Breast epithelium (tissue), 4 donors: ENCODE data around the gene TBX15. TPM values are rescaled to one million over a fixed set of nuclear protein-coding genes. Genes with fewer than 3 reads are reported as not detected.

Experiments
- DNase-seq, 2 donors: peaks; one replicate each; pipeline ENCODE4 v3.0.0-alpha.2; 2019; ENCODE audit warnings: low spot score in 2 of 2
- H3K27ac ChIP-seq, 2 donors: fragments of 200-600 bp; sonication (generic) in 1 of 2; one replicate each; pipeline ENCODE4 v1.5.1; 2016 to 2019; ENCODE audit warnings: mild to moderate bottlenecking in 1 of 2
- H3K27me3 ChIP-seq, 2 donors: fragments of 200-600 bp; sonication (generic) in 1 of 2; one replicate each; pipeline versions ENCODE4 v1.5.1 to v1.6.0; 2017 to 2019; ENCODE audit warnings: control low read depth in 1 of 2, mild to moderate bottlenecking in 1 of 2
- H3K36me3 ChIP-seq: fragments of 200-600 bp; one replicate; pipeline ENCODE4 v1.5.1; 2019
- H3K4me1 ChIP-seq, 2 donors: fragments of 200-600 bp; sonication (generic); one replicate each; pipeline ENCODE4 v1.5.1; 2016 to 2019; ENCODE audit warnings: control low read depth in 1 of 2
- H3K4me3 ChIP-seq, 3 donors: fragments of 200-600 bp; sonication (generic); 1 replicate in 2 of 3; 2 replicates in 1 of 3; pipeline ENCODE4 v1.5.1; 2016 to 2019; ENCODE audit warnings: mild to moderate bottlenecking in 3 of 3, moderate library complexity in 2 of 3
- H3K9me3 ChIP-seq, 2 donors: fragments of 200-600 bp; sonication (generic) in 1 of 2; one replicate each; pipeline ENCODE4 v1.5.1; 2016 to 2019; ENCODE audit warnings: control low read depth in 1 of 2
- POLR2A ChIP-seq: fragments of 450-650 bp; IDR thresholded peaks from one replicate; pipeline ENCODE4 v1.6.1; 2016; ENCODE audit warnings: antibody characterized with exemption, mild to moderate bottlenecking, moderate library complexity
- POLR2AphosphoS5 ChIP-seq, 3 donors: sonication (generic); formaldehyde crosslinking; IDR thresholded peaks; one replicate each; pipeline ENCODE4 v1.6.1; 2017; ENCODE audit warnings: antibody characterized with exemption in 3 of 3
- intact Hi-C: fragments of 100-400 bp; cut with DNase I; formaldehyde crosslinking; loops from one replicate; pipeline ENCODE4 v1.15.1; 2023; ENCODE audit warnings: low total_unique reads
- total RNA-seq, 3 donors: library from RNA; depleted of rRNA; stranded (reverse); fragments of >200 nt; gene quantifications; one replicate each; pipeline ENCODE4 v1.1.0, GENCODE V29; 2016
- TF ChIP-seq, protein P1 (sequence below), 3 donors: fragments of 450-650 bp; IDR thresholded peaks; one replicate each; pipeline ENCODE4 v1.5.1; 2016 to 2017; ENCODE audit warnings: antibody characterized with exemption in 3 of 3, mild to moderate bottlenecking in 3 of 3, moderate library complexity in 3 of 3

TBX15 gene
- total RNA-seq, 3 donors from 2014 or later = 5.9 to 60.0 (median 34.1) TPM

DNA sequence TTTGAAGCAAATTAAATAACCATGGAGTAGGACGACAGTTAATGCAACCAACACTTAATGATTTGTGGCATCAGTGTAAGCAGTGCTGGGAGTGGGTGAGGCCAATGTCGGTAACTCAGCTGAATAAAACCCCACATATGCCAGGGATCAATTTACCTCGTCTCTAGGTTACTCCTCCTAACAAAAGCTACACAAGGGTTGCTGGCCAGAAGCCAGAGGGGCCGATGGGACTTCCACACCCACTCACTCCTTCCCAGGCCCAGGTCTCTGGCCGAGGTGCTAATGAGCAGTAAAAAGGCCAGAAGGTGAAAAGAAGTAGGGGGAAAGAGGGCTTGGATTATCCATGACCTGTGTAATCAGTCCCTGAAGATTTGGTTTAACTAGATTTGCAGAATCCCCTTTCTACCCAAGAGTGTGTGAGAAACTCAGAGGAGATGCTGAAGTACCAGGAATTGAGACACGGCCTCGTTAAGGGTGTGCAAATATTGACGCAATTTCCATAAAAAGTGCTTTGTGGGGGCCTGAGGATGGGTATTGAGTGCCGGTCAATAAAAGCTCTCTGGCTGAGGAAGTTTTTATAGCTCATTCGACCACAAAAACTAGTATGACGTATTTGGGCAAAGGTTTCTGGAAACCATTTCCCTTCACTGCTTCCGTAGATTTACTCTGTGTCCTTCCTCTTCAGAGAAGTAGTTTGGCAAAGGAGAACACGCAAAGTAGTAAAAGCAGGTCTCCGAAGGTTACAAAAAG is 145.5 kb downstream of the TBX15 start:
- H3K27ac ChIP-seq = peak overlapping the region in 1 of 2 donors; percentile 32
- no peak for DNase-seq
- H3K4me1 ChIP-seq = no peaks in the 10 kb centered on the region
- H3K4me3 ChIP-seq = no peak overlapping the region
- H3K27me3 ChIP-seq = no peaks in the 10 kb centered on the region
- H3K9me3 ChIP-seq = no peaks in the 10 kb centered on the region
- intact Hi-C loops = no loop called here
- H3K36me3 ChIP-seq = no peaks in the 10 kb centered on the region
- TF ChIP-seq POLR2A = no peak
- TF ChIP-seq, protein P1, sequence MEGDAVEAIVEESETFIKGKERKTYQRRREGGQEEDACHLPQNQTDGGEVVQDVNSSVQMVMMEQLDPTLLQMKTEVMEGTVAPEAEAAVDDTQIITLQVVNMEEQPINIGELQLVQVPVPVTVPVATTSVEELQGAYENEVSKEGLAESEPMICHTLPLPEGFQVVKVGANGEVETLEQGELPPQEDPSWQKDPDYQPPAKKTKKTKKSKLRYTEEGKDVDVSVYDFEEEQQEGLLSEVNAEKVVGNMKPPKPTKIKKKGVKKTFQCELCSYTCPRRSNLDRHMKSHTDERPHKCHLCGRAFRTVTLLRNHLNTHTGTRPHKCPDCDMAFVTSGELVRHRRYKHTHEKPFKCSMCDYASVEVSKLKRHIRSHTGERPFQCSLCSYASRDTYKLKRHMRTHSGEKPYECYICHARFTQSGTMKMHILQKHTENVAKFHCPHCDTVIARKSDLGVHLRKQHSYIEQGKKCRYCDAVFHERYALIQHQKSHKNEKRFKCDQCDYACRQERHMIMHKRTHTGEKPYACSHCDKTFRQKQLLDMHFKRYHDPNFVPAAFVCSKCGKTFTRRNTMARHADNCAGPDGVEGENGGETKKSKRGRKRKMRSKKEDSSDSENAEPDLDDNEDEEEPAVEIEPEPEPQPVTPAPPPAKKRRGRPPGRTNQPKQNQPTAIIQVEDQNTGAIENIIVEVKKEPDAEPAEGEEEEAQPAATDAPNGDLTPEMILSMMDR (IDR thresholded peaks at IDR 0.05) = no peak
- no peak for TF ChIP-seq POLR2AphosphoS5 (IDR thresholded peaks at IDR 0.05)

DNA sequence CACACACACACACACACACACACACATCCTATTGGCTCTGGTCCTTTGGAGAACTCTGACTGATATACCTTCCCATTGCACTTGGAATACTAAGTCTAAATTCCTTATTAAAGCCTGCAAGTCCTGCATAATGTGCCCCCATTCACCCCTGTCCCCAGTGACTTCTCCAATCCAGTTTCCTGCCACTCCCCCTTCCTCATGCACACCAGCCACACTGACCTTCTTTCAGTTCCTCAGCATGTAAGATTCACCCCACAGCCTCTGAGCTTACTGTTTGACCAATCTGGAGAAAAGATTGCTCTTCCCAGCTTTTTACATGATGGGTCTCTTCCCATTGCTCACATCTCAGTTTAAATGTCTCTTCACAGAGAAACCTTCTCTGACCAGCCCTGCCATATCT is 146.6 kb downstream of the TBX15 start:
- intact Hi-C loops = no loop called here
- H3K36me3 ChIP-seq = no peaks in the 10 kb centered on the region

More for the DNA sequence above, 146.6 kb downstream of the TBX15 start:
- Histone ChIP-seq H3K4me1 (no peaks in the 10 kb centered on the region), H3K27me3 (no peaks in the 10 kb centered on the region), H3K4me3 (no peak overlapping the region), H3K9me3 (no peaks in the 10 kb centered on the region), H3K27ac (no peak overlapping the region)
- DNase-seq = no peak
- TF ChIP-seq POLR2A (no peak), POLR2AphosphoS5 (IDR thresholded peaks at IDR 0.05) (no peak)
- TF ChIP-seq, protein P1 (IDR thresholded peaks at IDR 0.05) = no peak

Other genes with a start within 250 kb of the TBX15 start
- gene WARS2, start 152.3 kb upstream of the TBX15 start, total RNA-seq = 10 to 100 TPM; 21.1 to 26.2 (median 23.3) TPM